ACC112 (cell line): Measurements from ENCODE around the gene PVALB.

Experiments
- H2AFZ ChIP-seq: fragments of 200-600 bp; sonication (generic); one replicate; pipeline ENCODE4 v1.6.0; 2017; ENCODE audit warnings: antibody characterized with exemption, low read length; ENCODE audit not compliant: unreplicated experiment
- H3K27ac ChIP-seq: fragments of 200-600 bp; sonication (generic); 2 replicates; pipeline ENCODE4 v1.5.1; 2014; ENCODE audit warnings: low read depth, mild to moderate bottlenecking, antibody characterized with exemption, low read length, moderate library complexity
- H3K27me3 ChIP-seq: fragments of 200-600 bp; sonication (generic); 2 replicates; pipeline ENCODE4 v1.6.1; 2014; ENCODE audit warnings: mild to moderate bottlenecking, antibody characterized with exemption, low read length, moderate library complexity, mixed read lengths; ENCODE audit not compliant: insufficient read depth
- H3K36me3 ChIP-seq: fragments of 200-600 bp; sonication (generic); 2 replicates; pipeline ENCODE4 v1.6.1; 2016; ENCODE audit warnings: mild to moderate bottlenecking, antibody characterized with exemption, low read length, moderate library complexity, mixed read lengths; ENCODE audit not compliant: insufficient read depth
- H3K4me1 ChIP-seq: fragments of 200-600 bp; sonication (generic); one replicate; pipeline ENCODE4 v1.6.1; 2016; ENCODE audit warnings: low read length, mixed read lengths; ENCODE audit not compliant: insufficient read depth, unreplicated experiment, control insufficient read depth
- H3K4me3 ChIP-seq: fragments of 200-600 bp; sonication (generic); 2 replicates; pipeline ENCODE4 v1.5.1; 2014; ENCODE audit warnings: mild to moderate bottlenecking, low read depth, low read length
- H3K79me2 ChIP-seq: fragments of 200-600 bp; sonication (generic); one replicate; pipeline ENCODE4 v1.6.0; 2016; ENCODE audit warnings: low read length; ENCODE audit not compliant: control insufficient read depth, unreplicated experiment, insufficient read depth

The PVALB gene

GRCh38 chr22:36816636-36817524, at the start of gene PVALB:
PVALB (minus strand) TSS chr22:36817035; CDS start chr22:36817005, 30 bp downstream.
- no peak within 1 kb of the TSS for H3K27ac ChIP-seq
- no peak within 1 kb of the TSS for H2AFZ ChIP-seq
- no peaks in the 10 kb centered on the region for H3K36me3 ChIP-seq
- no peaks in the 10 kb centered on the region for H3K79me2 ChIP-seq
- H3K4me1 ChIP-seq, result no peaks in the 10 kb centered on the region
- H3K27me3 ChIP-seq, result peaks cover 89% of the 10 kb centered on the region
- peak within 1 kb of the TSS; percentile 56 for H3K4me3 ChIP-seq

GRCh38 chr22:36865346-36865745, 48.5 kb upstream of the PVALB start:
- H3K4me3 ChIP-seq, result no peak overlapping the region
- H3K4me1 ChIP-seq, result no peaks in the 10 kb centered on the region
- peaks cover 5% of the 10 kb centered on the region; the same call in 1 of the 2 replicates for H3K27me3 ChIP-seq
- no peaks in the 10 kb centered on the region for H3K36me3 ChIP-seq
- no peak overlapping the region for H2AFZ ChIP-seq
- no peak overlapping the region for H3K27ac ChIP-seq
- no peaks in the 10 kb centered on the region for H3K79me2 ChIP-seq

GRCh38 chr22:36864454-36865215, 47.8 kb upstream of the PVALB start:
- no peaks in the 10 kb centered on the region for H3K4me1 ChIP-seq
- H2AFZ ChIP-seq, result no peak overlapping the region
- H3K27ac ChIP-seq, result no peak overlapping the region
- H3K36me3 ChIP-seq, result no peaks in the 10 kb centered on the region
- H3K79me2 ChIP-seq, result no peaks in the 10 kb centered on the region
- H3K27me3 ChIP-seq, result no peaks in the 10 kb centered on the region
- no peak overlapping the region for H3K4me3 ChIP-seq

- H3K4me1 ChIP-seq, result no peaks in the 10 kb centered on the region
- H3K79me2 ChIP-seq, result no peaks in the 10 kb centered on the region
- H2AFZ ChIP-seq, result no peak overlapping the region
- no peak overlapping the region for H3K4me3 ChIP-seq
- no peak overlapping the region for H3K27ac ChIP-seq
- no peaks in the 10 kb centered on the region for H3K27me3 ChIP-seq
- H3K36me3 ChIP-seq, result no peaks in the 10 kb centered on the region
Measured at GRCh38 chr22:36863979-36864378, 47.1 kb upstream of the PVALB start.

- Histone ChIP-seq H2AFZ (no peak overlapping the region), H3K36me3 (no peaks in the 10 kb centered on the region), H3K27me3 (no peaks in the 10 kb centered on the region), H3K79me2 (no peaks in the 10 kb centered on the region), H3K4me1 (no peaks in the 10 kb centered on the region), H3K4me3 (no peak overlapping the region), H3K27ac (no peak overlapping the region)
Measured at GRCh38 chr22:36863281-36863680, 46.4 kb upstream of the PVALB start.

GRCh38 chr22:36862251-36863242, 45.7 kb upstream of the PVALB start:
- H3K27me3 ChIP-seq, result peaks cover 5% of the 10 kb centered on the region; the same call in 1 of the 2 replicates
- H3K36me3 ChIP-seq, result no peaks in the 10 kb centered on the region
- no peaks in the 10 kb centered on the region for H3K4me1 ChIP-seq
- H3K4me3 ChIP-seq, result no peak overlapping the region
- H2AFZ ChIP-seq, result no peak overlapping the region
- H3K79me2 ChIP-seq, result no peaks in the 10 kb centered on the region
- no peak overlapping the region for H3K27ac ChIP-seq

GRCh38 chr22:36860821-36861659, 44.2 kb upstream of the PVALB start, which contains the start of gene NCF4:
NCF4 (plus strand) TSS chr22:36861006; CDS start chr22:36861172, 166 bp downstream.
- Histone ChIP-seq H3K27me3 (peaks cover 12% of the 10 kb centered on the region; the same call in 1 of the 2 replicates), H2AFZ (no peak within 1 kb of the TSS), H3K79me2 (no peaks in the 10 kb centered on the region), H3K27ac (no peak within 1 kb of the TSS), H3K36me3 (no peaks in the 10 kb centered on the region), H3K4me1 (no peaks in the 10 kb centered on the region), H3K4me3 (no peak within 1 kb of the TSS)

- no peak overlapping the region for H3K27ac ChIP-seq
- no peaks in the 10 kb centered on the region for H3K79me2 ChIP-seq
- H3K4me3 ChIP-seq, result no peak overlapping the region
- H3K36me3 ChIP-seq, result no peaks in the 10 kb centered on the region
- no peak overlapping the region for H2AFZ ChIP-seq
- H3K4me1 ChIP-seq, result no peaks in the 10 kb centered on the region
- peaks cover 12% of the 10 kb centered on the region; the same call in 1 of the 2 replicates for H3K27me3 ChIP-seq
Measured at GRCh38 chr22:36860438-36860820, 43.6 kb upstream of the PVALB start.

GRCh38 chr22:36860017-36860416, 43.2 kb upstream of the PVALB start:
- no peaks in the 10 kb centered on the region for H3K79me2 ChIP-seq
- no peaks in the 10 kb centered on the region for H3K36me3 ChIP-seq
- H2AFZ ChIP-seq, result no peak overlapping the region
- no peak overlapping the region for H3K27ac ChIP-seq
- H3K4me1 ChIP-seq, result no peaks in the 10 kb centered on the region
- H3K4me3 ChIP-seq, result no peak overlapping the region
- peaks cover 12% of the 10 kb centered on the region; the same call in 1 of the 2 replicates for H3K27me3 ChIP-seq
